AG04450 (cell line): Measurements from ENCODE around the gene IZUMO3. TPM values are rescaled to one million over a fixed set of nuclear protein-coding genes. Genes with fewer than 3 reads are reported as not detected.

Experiments
- CTCF ChIA-PET: fragments of 300-600, 350-600 bp; formaldehyde crosslinking; extraction: SDS; loops from one replicate; lab custom pipeline; 2022; ENCODE audit warnings: antibody characterized with exemption, inconsistent platforms; lab: Charles Lee
- POLR2A ChIA-PET: fragments of 350-600 bp; formaldehyde crosslinking; extraction: SDS; loops from one replicate; lab custom pipeline; 2021; ENCODE audit warnings: antibody characterized with exemption, inconsistent platforms; lab: Yijun Ruan, JAX
- DNase-seq: peaks from one replicate; pipeline ENCODE4 v3.0.0-alpha.2; 2011; ENCODE audit warnings: low read depth, low spot score
- H3K27ac ChIP-seq: one replicate; pipeline ENCODE4 v1.5.1; 2012; ENCODE audit warnings: low read depth, low read length, control low read depth
- H3K27me3 ChIP-seq: one replicate; pipeline ENCODE4 v1.6.0; 2012; ENCODE audit warnings: low read length; ENCODE audit not compliant: control insufficient read depth, insufficient read depth
- H3K4me3 ChIP-seq: 2 replicates; pipeline ENCODE4 v1.5.1; 2011; ENCODE audit warnings: mild to moderate bottlenecking, low read depth, low read length, control low read depth
- H3K9me3 ChIP-seq: 2 replicates; pipeline ENCODE4 v1.5.1; 2012; ENCODE audit warnings: low read length; ENCODE audit not compliant: control insufficient read depth, insufficient read depth
- CTCF ChIP-seq: IDR thresholded peaks from 2 replicates; pipeline ENCODE4 v1.5.1; 2011; ENCODE audit warnings: low read depth, low read length, control low read depth, inconsistent platforms
- polyA plus RNA-seq: library from polyadenylated mRNA; depleted of rRNA; stranded (reverse); fragments of >200 nt; gene quantifications from 2 replicates; pipeline ENCODE4 v1.2.3, GENCODE V29; 2011

The IZUMO3 gene
- polyA plus RNA-seq, 1 experiment = not detected

- ChIA-PET POLR2A (no interaction called here), CTCF (no interaction called here)
- no peaks in the 10 kb centered on the region for H3K27me3 ChIP-seq
- H3K4me3 ChIP-seq = no peak overlapping the region
- no peak for DNase-seq
- no peak for TF ChIP-seq CTCF
- peaks cover 2% of the 10 kb centered on the region; the same call in 1 of the 2 replicates for H3K9me3 ChIP-seq
- no peak overlapping the region for H3K27ac ChIP-seq
Observed at GRCh38 chr9:24504521-24504920, 41.2 kb downstream of the IZUMO3 start.

GRCh38 chr9:24502206-24502937 lies 43.3 kb downstream of the IZUMO3 start:
- no peak for TF ChIP-seq CTCF
- DNase-seq = no peak
- Histone ChIP-seq H3K9me3 (no peaks in the 10 kb centered on the region), H3K27me3 (no peaks in the 10 kb centered on the region), H3K27ac (no peak overlapping the region), H3K4me3 (no peak overlapping the region)
- ChIA-PET POLR2A (no interaction called here), CTCF (no interaction called here)

GRCh38 chr9:24500761-24501160 lies 44.9 kb downstream of the IZUMO3 start:
- no peak for TF ChIP-seq CTCF
- CTCF ChIA-PET = no interaction called here
- Histone ChIP-seq H3K27me3 (no peaks in the 10 kb centered on the region), H3K4me3 (no peak overlapping the region), H3K9me3 (no peaks in the 10 kb centered on the region; the same call in 1 of the 2 replicates), H3K27ac (no peak overlapping the region)
- POLR2A ChIA-PET = no interaction called here
- DNase-seq = no peak

GRCh38 chr9:24498632-24499031 lies 47.1 kb downstream of the IZUMO3 start:
- Histone ChIP-seq H3K9me3 (no peaks in the 10 kb centered on the region; the same call in 1 of the 2 replicates), H3K27ac (no peak overlapping the region), H3K4me3 (no peak overlapping the region), H3K27me3 (no peaks in the 10 kb centered on the region)
- ChIA-PET CTCF (no interaction called here), POLR2A (no interaction called here)
- no peak for DNase-seq
- no peak for TF ChIP-seq CTCF

- Histone ChIP-seq H3K9me3 (no peaks in the 10 kb centered on the region; the same call in 1 of the 2 replicates), H3K4me3 (no peak overlapping the region), H3K27ac (no peak overlapping the region), H3K27me3 (no peaks in the 10 kb centered on the region)
- no peak for DNase-seq
- ChIA-PET CTCF (no interaction called here), POLR2A (no interaction called here)
- TF ChIP-seq CTCF = no peak
Observed at GRCh38 chr9:24497671-24498070, 48.0 kb downstream of the IZUMO3 start.
